ENCODE measurements around the gene ANKRD50. TPM values are rescaled to one million over a fixed set of nuclear protein-coding genes. Genes with fewer than 3 reads are reported as not detected.

ANKRD50 gene
- total RNA-seq, 2 experiments from 2014 or later, result 0.27 to 0.36 TPM

- Mint-ChIP-seq H3K4me3 (no peak overlapping the region), H3K27ac (no peak overlapping the region), H3K27me3 (no peaks in the 10 kb centered on the region), H3K9me3 (no peaks in the 10 kb centered on the region), H3K4me1 (ENCODE audit: low read depth) (no peaks in the 10 kb centered on the region), H3K36me3 (ENCODE audit: low read depth) (no peaks in the 10 kb centered on the region)
- intact Hi-C loops (cut with DNase I, micrococcal nuclease), result no loop called here
- Histone ChIP-seq H3K27me3 (ENCODE audit: control insufficient read depth in 1 of 2, insufficient read depth in 2 of 2, low read length in 2 of 2) (no peaks in the 10 kb centered on the region), H3K4me3 (ENCODE audit: low read length) (no peak overlapping the region), H3K27ac (ENCODE audit: low read depth in 1 of 2, low read length in 2 of 2) (no peak overlapping the region), H3K4me1 (ENCODE audit: insufficient read depth, low read length) (no peaks in the 10 kb centered on the region), H3K9me3 (ENCODE audit: control insufficient read depth in 1 of 2, insufficient read depth in 1 of 2, low read length in 2 of 2) (no peaks in the 10 kb centered on the region), H3K36me3 (ENCODE audit: insufficient read depth, low read length) (no peaks in the 10 kb centered on the region)
- no peak for TF ChIP-seq CTCF (IDR thresholded peaks at IDR 0.05)
- no peak for ATAC-seq (ENCODE audit: poor library complexity)
- POLR2A ChIA-PET, result no interaction called here
- CTCF ChIA-PET, result no interaction called here
- DNase-seq, result no peak
Observed at GRCh38 chr4:124705393-124705792, 7.1 kb downstream of the ANKRD50 start.

DNA sequence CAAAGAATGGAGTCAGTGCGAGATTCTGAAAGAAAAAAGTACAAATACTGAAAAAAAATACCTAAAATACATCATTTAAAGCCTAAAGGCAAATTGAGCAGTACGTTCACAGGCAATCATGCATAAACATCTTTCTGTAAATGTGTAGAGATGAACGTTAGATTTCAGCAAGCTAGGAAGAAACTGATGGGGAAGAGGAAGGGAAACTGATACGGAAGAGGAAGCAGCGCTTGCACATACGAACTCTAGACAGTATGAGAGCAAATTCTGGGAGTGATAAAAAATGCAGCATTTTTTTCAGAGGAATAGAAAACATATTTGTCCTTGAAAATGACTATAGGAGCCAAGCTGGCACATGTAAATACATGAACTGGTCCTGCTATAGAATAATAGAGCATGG, 9.4 kb downstream of the ANKRD50 start:
- H3K9me3 Mint-ChIP-seq, result no peaks in the 10 kb centered on the region
- Histone ChIP-seq H3K27ac (ENCODE audit: low read depth in 1 of 2, low read length in 2 of 2) (no peak overlapping the region), H3K27me3 (ENCODE audit: control insufficient read depth in 1 of 2, insufficient read depth in 2 of 2, low read length in 2 of 2) (no peaks in the 10 kb centered on the region), H3K4me3 (ENCODE audit: low read length) (no peak overlapping the region), H3K9me3 (ENCODE audit: control insufficient read depth in 1 of 2, insufficient read depth in 1 of 2, low read length in 2 of 2) (no peaks in the 10 kb centered on the region), H3K36me3 (ENCODE audit: insufficient read depth, low read length) (no peaks in the 10 kb centered on the region), H3K4me1 (ENCODE audit: insufficient read depth, low read length) (no peaks in the 10 kb centered on the region)
- H3K27me3 Mint-ChIP-seq, result no peaks in the 10 kb centered on the region
- DNase-seq (peak in 1 of 14 experiments; percentile 7), ATAC-seq (ENCODE audit: poor library complexity) (no peak)
- H3K4me3 Mint-ChIP-seq, result no peak overlapping the region
- H3K36me3 Mint-ChIP-seq (ENCODE audit: low read depth), result no peaks in the 10 kb centered on the region
- no peak for TF ChIP-seq CTCF (IDR thresholded peaks at IDR 0.05)
- intact Hi-C loops (cut with DNase I, micrococcal nuclease), result no loop called here
- CTCF ChIA-PET, result no interaction called here
- no peaks in the 10 kb centered on the region for H3K4me1 Mint-ChIP-seq (ENCODE audit: low read depth)
- H3K27ac Mint-ChIP-seq, result no peak overlapping the region
- POLR2A ChIA-PET, result no interaction called here

DNA sequence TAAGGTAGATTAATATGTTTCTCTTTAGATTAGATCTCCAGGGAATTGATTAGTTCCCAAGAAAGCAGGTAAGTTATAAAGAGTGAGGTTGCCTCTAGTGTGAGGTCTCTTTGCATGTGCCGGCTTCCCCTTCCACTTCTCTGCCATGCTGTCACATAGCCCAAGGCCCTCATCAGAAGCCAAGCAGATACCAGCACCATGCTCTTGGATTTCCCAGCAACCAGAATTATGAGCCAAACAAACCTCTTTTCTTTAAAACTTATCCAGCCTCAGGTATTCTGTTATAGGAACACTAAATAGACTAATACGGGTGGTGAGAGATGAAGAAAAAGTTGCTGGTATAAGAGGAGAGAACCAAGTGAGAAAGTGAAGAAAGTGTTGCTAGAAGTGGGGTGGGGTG, 15.1 kb downstream of the ANKRD50 start:
- Histone ChIP-seq H3K27ac (ENCODE audit: low read depth in 1 of 2, low read length in 2 of 2) (no peak overlapping the region), H3K36me3 (ENCODE audit: insufficient read depth, low read length) (no peaks in the 10 kb centered on the region), H3K9me3 (ENCODE audit: control insufficient read depth in 1 of 2, insufficient read depth in 1 of 2, low read length in 2 of 2) (no peaks in the 10 kb centered on the region), H3K27me3 (ENCODE audit: control insufficient read depth in 1 of 2, insufficient read depth in 2 of 2, low read length in 2 of 2) (no peaks in the 10 kb centered on the region), H3K4me1 (ENCODE audit: insufficient read depth, low read length) (no peaks in the 10 kb centered on the region), H3K4me3 (ENCODE audit: low read length) (no peak overlapping the region)
- H3K36me3 Mint-ChIP-seq (ENCODE audit: low read depth), result no peaks in the 10 kb centered on the region
- no peak overlapping the region for H3K4me3 Mint-ChIP-seq
- no peaks in the 10 kb centered on the region for H3K27me3 Mint-ChIP-seq
- DNase-seq (no peak), ATAC-seq (ENCODE audit: poor library complexity) (no peak)
- intact Hi-C loops (cut with DNase I, micrococcal nuclease), result no loop called here
- H3K9me3 Mint-ChIP-seq, result no peaks in the 10 kb centered on the region
- TF ChIP-seq CTCF (IDR thresholded peaks at IDR 0.05), result no peak
- H3K4me1 Mint-ChIP-seq (ENCODE audit: low read depth), result no peaks in the 10 kb centered on the region
- no peak overlapping the region for H3K27ac Mint-ChIP-seq
- ChIA-PET CTCF (no interaction called here), POLR2A (no interaction called here)

All from CD4-positive, alpha-beta T cell (primary cell).